CD4-positive, alpha-beta T cell (primary cell): ENCODE measurements around the gene TCP11. TPM values are rescaled to one million over a fixed set of nuclear protein-coding genes. Genes with fewer than 3 reads are reported as not detected.

Source experiments
- ATAC-seq: fragments of 200-7000 bp; cut with Tn5 transposase; one replicate; pipeline ENCODE4 v1.10.0; 2022; ENCODE audit warnings: mild to moderate bottlenecking; ENCODE audit not compliant: poor library complexity
- CTCF ChIA-PET: fragments of 350-600 bp; sonication (Branson Sonifier 250); formaldehyde crosslinking; loops from one replicate; lab custom pipeline; 2021; ENCODE audit warnings: antibody characterized with exemption, inconsistent platforms; lab: Charles Lee
- POLR2A ChIA-PET: fragments of 350-600 bp; sonication (Branson Sonifier 250); formaldehyde crosslinking; loops from one replicate; lab custom pipeline; 2021; ENCODE audit warnings: antibody characterized with exemption, inconsistent platforms; lab: Charles Lee
- DNase-seq, 14 experiments: peaks; one replicate each; pipeline ENCODE4 v3.0.0-alpha.2; 2013 to 2020; ENCODE audit warnings: mixed read lengths in 2 of 14
- H3K27ac ChIP-seq, 2 donors: one replicate each; pipeline versions ENCODE4 v1.5.1 to v1.7.0; 2013; ENCODE audit warnings: low read length in 2 of 2, low read depth in 1 of 2, mild to moderate bottlenecking in 1 of 2
- H3K27me3 ChIP-seq, 2 experiments: 1 replicate in 1 of 2; 2 replicates in 1 of 2; pipeline versions ENCODE4 v1.6.1 to v1.7.0; 2013; ENCODE audit warnings: low read length in 2 of 2, control low read depth in 1 of 2, mild to moderate bottlenecking in 1 of 2, moderate library complexity in 1 of 2; ENCODE audit not compliant: insufficient read depth in 2 of 2, control insufficient read depth in 1 of 2
- H3K36me3 ChIP-seq: one replicate; pipeline ENCODE4 v1.6.1; 2013; ENCODE audit warnings: low read length, control low read depth; ENCODE audit not compliant: insufficient read depth
- H3K4me1 ChIP-seq: one replicate; pipeline ENCODE4 v1.6.1; 2013; ENCODE audit warnings: low read length, control low read depth; ENCODE audit not compliant: insufficient read depth
- H3K4me3 ChIP-seq: one replicate; pipeline ENCODE4 v1.5.1; 2013; ENCODE audit warnings: mild to moderate bottlenecking, low read length, moderate library complexity
- H3K9me3 ChIP-seq, 2 experiments: 1 replicate in 1 of 2; 2 replicates in 1 of 2; pipeline versions ENCODE4 v1.6.1 to v1.7.0; 2013; ENCODE audit warnings: low read length in 2 of 2, mild to moderate bottlenecking in 2 of 2, control low read depth in 1 of 2, moderate library complexity in 1 of 2; ENCODE audit not compliant: control insufficient read depth in 1 of 2, insufficient read depth in 1 of 2
- H3K27ac Mint-ChIP-seq: one replicate; pipeline ENCODE4 v1.8.0; 2020; ENCODE audit warnings: mixed read lengths
- H3K27me3 Mint-ChIP-seq: one replicate; pipeline ENCODE4 v1.8.0; 2021; ENCODE audit warnings: mixed read lengths
- H3K36me3 Mint-ChIP-seq: one replicate; pipeline ENCODE4 v1.8.0; 2021; ENCODE audit warnings: low read depth, mixed read lengths
- H3K4me1 Mint-ChIP-seq: one replicate; pipeline ENCODE4 v1.8.0; 2021; ENCODE audit warnings: low read depth, mixed read lengths
- H3K4me3 Mint-ChIP-seq: one replicate; pipeline ENCODE4 v1.8.0; 2020; ENCODE audit warnings: mild to moderate bottlenecking, mixed read lengths
- H3K9me3 Mint-ChIP-seq: one replicate; pipeline ENCODE4 v1.8.0; 2020; ENCODE audit warnings: mixed read lengths
- CTCF ChIP-seq: fragments of 200-600 bp; IDR thresholded peaks from one replicate; pipeline ENCODE4 v1.8.0; 2022; ENCODE audit warnings: antibody characterized with exemption, mild to moderate bottlenecking
- intact Hi-C, 2 experiments: fragments of 100-400 bp; cut with DNase I in 1 of 2; cut with micrococcal nuclease in 1 of 2; formaldehyde crosslinking; loops; one replicate each; pipeline versions ENCODE4 v1.15.1 to v1.9.0; 2023 to 2025; cut with DNase I, micrococcal nuclease
- total RNA-seq, 174 experiments: library from RNA in 2 of 174; stranded (reverse) in 2 of 174; gene quantifications; one replicate each; pipeline ENCODE4 v1.2.3 and lab custom pipeline; 2021 to 2026

The TCP11 gene
- total RNA-seq, 2 experiments from 2014 or later: not detected

- ChIA-PET CTCF (no interaction called here), POLR2A (no interaction called here)
- no peaks in the 10 kb centered on the region for H3K9me3 Mint-ChIP-seq
- no peaks in the 10 kb centered on the region for H3K36me3 Mint-ChIP-seq
- TF ChIP-seq CTCF: no peak
- peaks cover 0 to 6% of the 10 kb centered on the region in 2 experiments for H3K9me3 ChIP-seq
- no peaks in the 10 kb centered on the region for H3K4me1 Mint-ChIP-seq
- H3K4me3 Mint-ChIP-seq: no peak overlapping the region
- H3K4me3 ChIP-seq: no peak overlapping the region
- ATAC-seq (no peak), DNase-seq (no peak)
- no peaks in the 10 kb centered on the region for H3K27me3 ChIP-seq
- no peaks in the 10 kb centered on the region for H3K36me3 ChIP-seq
- no peak overlapping the region for H3K27ac ChIP-seq
- intact Hi-C loops: no loop called here
- H3K27ac Mint-ChIP-seq: no peak overlapping the region
- H3K4me1 ChIP-seq: peaks cover 9% of the 10 kb centered on the region
- peaks cover 13% of the 10 kb centered on the region for H3K27me3 Mint-ChIP-seq
Observed at GRCh38 chr6:35170891-35171290, 29.8 kb upstream of the TCP11 start.

- no peaks in the 10 kb centered on the region for H3K36me3 ChIP-seq
- H3K27ac ChIP-seq: no peak overlapping the region
- no peak for TF ChIP-seq CTCF
- ChIA-PET CTCF (no interaction called here), POLR2A (no interaction called here)
- H3K27ac Mint-ChIP-seq: no peak overlapping the region
- H3K27me3 ChIP-seq: no peaks in the 10 kb centered on the region
- H3K27me3 Mint-ChIP-seq: peaks cover 13% of the 10 kb centered on the region
- H3K4me1 Mint-ChIP-seq: no peaks in the 10 kb centered on the region
- no peak for ATAC-seq
- no peak overlapping the region for H3K4me3 ChIP-seq
- H3K36me3 Mint-ChIP-seq: no peaks in the 10 kb centered on the region
- H3K4me1 ChIP-seq: peaks cover 9% of the 10 kb centered on the region
- no peak overlapping the region for H3K4me3 Mint-ChIP-seq
- no peaks in the 10 kb centered on the region for H3K9me3 Mint-ChIP-seq
- no peak for DNase-seq
- intact Hi-C loops: no loop called here
- H3K9me3 ChIP-seq: peaks cover 0 to 6% of the 10 kb centered on the region in 2 experiments
Observed at GRCh38 chr6:35170166-35170565, 29.0 kb upstream of the TCP11 start.

- no peak overlapping the region for H3K4me3 Mint-ChIP-seq
- intact Hi-C loops: no loop called here
- Histone ChIP-seq H3K36me3 (no peaks in the 10 kb centered on the region), H3K4me3 (no peak overlapping the region), H3K27me3 (no peaks in the 10 kb centered on the region), H3K4me1 (peaks cover 3% of the 10 kb centered on the region), H3K9me3 (peaks cover 0 to 6% of the 10 kb centered on the region in 2 experiments), H3K27ac (no peak overlapping the region)
- POLR2A ChIA-PET: no interaction called here
- CTCF ChIA-PET: no interaction called here
- H3K4me1 Mint-ChIP-seq: no peaks in the 10 kb centered on the region
- no peak overlapping the region for H3K27ac Mint-ChIP-seq
- no peak for ATAC-seq
- TF ChIP-seq CTCF: no peak
- H3K36me3 Mint-ChIP-seq: no peaks in the 10 kb centered on the region
- H3K27me3 Mint-ChIP-seq: peaks cover 22% of the 10 kb centered on the region
- H3K9me3 Mint-ChIP-seq: no peaks in the 10 kb centered on the region
- DNase-seq: no peak
Observed at GRCh38 chr6:35168461-35168861, 27.3 kb upstream of the TCP11 start.
